Ishikawa (cell line): ENCODE results near the gene GPX3.
A peak's percentile ranks its signal among the peaks of the same experiment; 100 is the strongest.

ENCODE experiments used
- CEBPB ChIP-seq: IDR thresholded peaks from 2 replicates; pipeline ENCODE4 v1.6.1; 2012
- CREB1 ChIP-seq: IDR thresholded peaks from 2 replicates; pipeline ENCODE4 v1.6.1; 2012; ENCODE audit warnings: low read depth
- EGR1 ChIP-seq: IDR thresholded peaks from 2 replicates; pipeline ENCODE4 v1.6.1; 2012
- EP300 ChIP-seq: IDR thresholded peaks from 2 replicates; pipeline ENCODE4 v1.6.1; 2012; ENCODE audit warnings: borderline replicate concordance
- FOXM1 ChIP-seq: IDR thresholded peaks from 2 replicates; pipeline ENCODE4 v1.6.1; 2012; ENCODE audit warnings: low read depth, borderline replicate concordance
- MAX ChIP-seq: IDR thresholded peaks from 2 replicates; pipeline ENCODE4 v1.6.1; 2012
- NFIC ChIP-seq: IDR thresholded peaks from 2 replicates; pipeline ENCODE4 v1.6.1; 2012
- RAD21 ChIP-seq: IDR thresholded peaks from 2 replicates; pipeline ENCODE4 v1.6.1; 2012; ENCODE audit warnings: low read depth
- REST ChIP-seq: IDR thresholded peaks from 2 replicates; pipeline ENCODE4 v1.6.1; 2012; ENCODE audit warnings: low read depth, mild to moderate bottlenecking
- TAF1 ChIP-seq: IDR thresholded peaks from 2 replicates; pipeline ENCODE4 v1.6.1; 2012; ENCODE audit warnings: low read depth, mild to moderate bottlenecking
- TCF12 ChIP-seq: IDR thresholded peaks from 2 replicates; pipeline ENCODE4 v1.6.1; 2012; ENCODE audit warnings: low read depth
- TEAD4 ChIP-seq: IDR thresholded peaks from 2 replicates; pipeline ENCODE4 v1.6.1; 2012
- USF1 ChIP-seq: IDR thresholded peaks from 2 replicates; pipeline ENCODE4 v1.6.1; 2012
- YY1 ChIP-seq: IDR thresholded peaks from 2 replicates; pipeline ENCODE4 v1.6.1; 2012; ENCODE audit warnings: low read depth
- ZBTB7A ChIP-seq: IDR thresholded peaks from 2 replicates; pipeline ENCODE4 v1.6.1; 2012; ENCODE audit warnings: low read depth

The GPX3 gene

GRCh38 chr5:151020304-151021110 is at the start of gene GPX3:
Gene GPX3 (plus strand): TSS chr5:151020591. CDS start chr5:151020655, 64 bp downstream.
- 0 out of 2 replicates have a peak, but pooled peaks have one; percentile 14 for TF ChIP-seq TCF12
- TF ChIP-seq ZBTB7A: peak; percentile 83; the same call in 1 of the 2 replicates
- TF ChIP-seq USF1: no peak
- no peak for TF ChIP-seq TEAD4
- no peak for TF ChIP-seq CEBPB
- no peak for TF ChIP-seq EP300
- TF ChIP-seq EGR1: no peak
- peak; percentile 61; the same call in 1 of the 2 replicates for TF ChIP-seq TAF1
- no peak; the same call in 1 of the 2 replicates for TF ChIP-seq MAX

- TF ChIP-seq CREB1 (no peak), NFIC (no peak), TEAD4 (no peak), EGR1 (no peak), RAD21 (no peak), TCF12 (no peak), USF1 (no peak), REST (no peak), MAX (no peak), TAF1 (no peak), EP300 (no peak), FOXM1 (no peak), ZBTB7A (no peak), YY1 (no peak)
Measured at GRCh38 chr5:150978590-150978989, 41.8 kb upstream of the GPX3 start.

GRCh38 chr5:150987746-150988145 is 32.6 kb upstream of the GPX3 start:
- no peak for TF ChIP-seq CEBPB
- TF ChIP-seq TEAD4: no peak
- no peak for TF ChIP-seq CREB1
- no peak for TF ChIP-seq YY1
- no peak for TF ChIP-seq USF1
- TF ChIP-seq TAF1: no peak
- no peak for TF ChIP-seq ZBTB7A

GRCh38 chr5:150989695-150990094 is 30.7 kb upstream of the GPX3 start:
- TF ChIP-seq TEAD4 (no peak), REST (no peak), MAX (no peak), USF1 (no peak), YY1 (no peak), EGR1 (no peak), RAD21 (peak; percentile 52), NFIC (no peak)

GRCh38 chr5:150992705-150993104 is 27.7 kb upstream of the GPX3 start:
- TF ChIP-seq CEBPB (no peak), CREB1 (no peak), REST (no peak), FOXM1 (no peak), RAD21 (no peak), ZBTB7A (no peak), TEAD4 (no peak), MAX (no peak), TCF12 (no peak), YY1 (no peak), EP300 (no peak), EGR1 (no peak), TAF1 (no peak), USF1 (no peak), NFIC (no peak)
